ENCODE results near the gene GUCY2C.

GUCY2C gene

DNA sequence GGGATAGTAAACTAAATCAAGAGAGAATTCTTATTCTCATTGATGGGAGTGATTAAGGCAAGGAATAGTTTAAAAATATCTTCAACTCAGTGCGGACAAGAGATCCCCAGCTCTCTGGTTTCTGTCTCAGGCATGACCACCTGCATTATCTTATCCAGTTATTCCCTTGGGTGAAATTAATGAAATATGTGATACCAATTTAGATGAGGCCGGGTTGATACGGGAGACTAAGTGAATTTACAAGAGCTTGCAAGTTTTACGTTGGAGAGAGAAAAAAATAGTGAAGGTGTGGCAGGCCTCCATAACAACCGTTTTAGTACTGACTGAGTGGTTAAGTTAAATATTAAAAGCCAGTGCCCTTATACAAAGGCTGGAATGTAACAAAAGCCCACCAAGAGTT, 67.6 kb downstream of the GUCY2C start:
- no peak overlapping the region for H3K4me3 ChIP-seq (ENCODE audit: low read depth, low read length)
- H3K4me1 ChIP-seq (ENCODE audit: control insufficient read depth, insufficient read depth, low read length) = 0 out of 2 replicates have a peak, but pooled peaks cover 6% of the 10 kb centered on the region
- no peak overlapping the region for H3K9ac ChIP-seq (ENCODE audit: low read depth, low read length)
- no peaks in the 10 kb centered on the region for H3K27me3 ChIP-seq (ENCODE audit: control insufficient read depth, insufficient read depth, low read length)
- no peaks in the 10 kb centered on the region for H3K36me3 ChIP-seq (ENCODE audit: control insufficient read depth, insufficient read depth, low read length)
- peak overlapping the region; percentile 49 for H3K27ac ChIP-seq (ENCODE audit: low read depth, low read length)
- H3K9me3 ChIP-seq (ENCODE audit: control insufficient read depth, insufficient read depth, low read length) = no peaks in the 10 kb centered on the region

DNA sequence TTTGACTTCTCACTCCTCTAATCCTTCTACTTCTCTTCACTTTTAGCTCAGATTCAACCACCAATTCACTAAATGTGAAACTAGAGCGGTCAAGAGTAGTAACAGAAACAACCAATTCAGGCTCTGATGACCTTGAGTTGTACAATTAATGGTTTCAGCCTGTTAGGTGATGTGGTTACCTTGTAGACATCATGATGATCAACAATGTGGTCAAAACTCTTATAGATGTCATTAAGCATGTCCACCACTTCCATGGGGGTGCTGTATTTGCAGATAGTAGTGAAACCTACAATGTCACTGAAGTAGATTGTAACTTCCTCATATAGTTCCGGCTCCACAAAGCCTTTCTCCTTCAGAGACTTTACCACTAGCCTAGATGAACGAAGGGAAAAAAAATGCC, 74.6 kb downstream of the GUCY2C start:
- Histone ChIP-seq H3K4me1 (ENCODE audit: control insufficient read depth, insufficient read depth, low read length) (no peaks in the 10 kb centered on the region), H3K36me3 (ENCODE audit: control insufficient read depth, insufficient read depth, low read length) (no peaks in the 10 kb centered on the region), H3K27ac (ENCODE audit: low read depth, low read length) (no peak overlapping the region), H3K4me3 (ENCODE audit: low read depth, low read length) (no peak overlapping the region), H3K9ac (ENCODE audit: low read depth, low read length) (no peak overlapping the region), H3K9me3 (ENCODE audit: control insufficient read depth, insufficient read depth, low read length) (no peaks in the 10 kb centered on the region), H3K27me3 (ENCODE audit: control insufficient read depth, insufficient read depth, low read length) (no peaks in the 10 kb centered on the region)

DNA sequence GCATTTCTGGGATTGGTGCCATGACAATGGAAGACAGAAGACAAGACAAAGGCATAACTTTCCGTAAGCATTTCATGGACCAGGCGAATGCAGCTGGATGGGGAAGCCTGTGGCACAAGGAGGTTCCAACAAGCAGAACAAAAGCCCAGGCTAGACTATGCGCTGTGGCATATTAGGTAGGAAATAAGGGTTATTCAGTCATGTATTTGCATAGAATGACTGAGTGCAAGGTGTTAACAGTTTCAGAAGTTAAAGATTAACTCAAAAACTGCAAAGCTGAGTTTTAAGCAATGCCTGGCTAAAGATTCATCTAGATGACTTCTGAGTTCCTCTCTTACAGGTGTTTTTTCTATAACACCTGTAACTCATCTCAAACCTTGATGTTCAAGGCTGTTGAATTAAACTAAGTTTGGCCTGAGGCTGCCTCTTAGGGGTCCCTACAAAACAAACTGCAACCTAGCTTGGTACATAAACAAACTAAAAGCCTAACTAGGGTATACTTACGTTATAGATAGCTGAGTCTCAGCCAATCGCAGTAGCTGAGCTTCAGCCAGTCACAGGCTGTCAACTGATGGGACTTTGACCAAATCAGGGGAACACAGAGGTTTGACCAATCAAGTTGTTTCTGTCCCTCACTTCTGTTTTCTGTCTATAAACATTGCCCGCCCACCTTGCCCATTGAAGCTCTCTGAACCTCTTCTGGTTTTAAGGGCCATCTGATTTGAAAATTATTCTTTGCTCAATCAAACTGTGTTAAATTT, 76.5 kb downstream of the GUCY2C start:
- Histone ChIP-seq H3K9me3 (ENCODE audit: control insufficient read depth, insufficient read depth, low read length) (no peaks in the 10 kb centered on the region), H3K4me3 (ENCODE audit: low read depth, low read length) (no peak overlapping the region), H3K4me1 (ENCODE audit: control insufficient read depth, insufficient read depth, low read length) (no peaks in the 10 kb centered on the region), H3K36me3 (ENCODE audit: control insufficient read depth, insufficient read depth, low read length) (no peaks in the 10 kb centered on the region), H3K9ac (ENCODE audit: low read depth, low read length) (no peak overlapping the region), H3K27me3 (ENCODE audit: control insufficient read depth, insufficient read depth, low read length) (no peaks in the 10 kb centered on the region), H3K27ac (ENCODE audit: low read depth, low read length) (no peak overlapping the region)

DNA sequence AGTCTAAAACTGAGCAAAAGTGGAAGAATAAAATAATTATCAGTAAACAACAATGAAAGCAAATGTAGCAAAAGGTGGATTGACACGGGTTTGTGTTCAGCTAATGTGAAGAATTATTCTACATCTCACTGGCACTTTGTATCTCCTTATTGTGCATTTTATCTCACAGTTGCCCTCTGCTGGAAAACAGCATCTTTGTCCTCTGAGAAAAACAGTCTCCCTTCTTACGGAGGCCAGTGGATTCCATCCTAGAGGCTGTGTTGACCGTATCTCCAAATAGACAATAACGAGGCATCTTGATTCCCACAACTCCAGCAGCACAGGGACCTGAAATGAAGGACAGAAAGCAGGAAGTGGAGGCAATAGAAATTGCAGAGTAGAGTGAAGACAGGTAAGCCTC, 77.4 kb downstream of the GUCY2C start:
- no peaks in the 10 kb centered on the region for H3K4me1 ChIP-seq (ENCODE audit: control insufficient read depth, insufficient read depth, low read length)
- H3K36me3 ChIP-seq (ENCODE audit: control insufficient read depth, insufficient read depth, low read length) = no peaks in the 10 kb centered on the region
- H3K27ac ChIP-seq (ENCODE audit: low read depth, low read length) = no peak overlapping the region
- no peak overlapping the region for H3K9ac ChIP-seq (ENCODE audit: low read depth, low read length)
- H3K27me3 ChIP-seq (ENCODE audit: control insufficient read depth, insufficient read depth, low read length) = no peaks in the 10 kb centered on the region
- no peaks in the 10 kb centered on the region for H3K9me3 ChIP-seq (ENCODE audit: control insufficient read depth, insufficient read depth, low read length)
- no peak overlapping the region for H3K4me3 ChIP-seq (ENCODE audit: low read depth, low read length)

DNA sequence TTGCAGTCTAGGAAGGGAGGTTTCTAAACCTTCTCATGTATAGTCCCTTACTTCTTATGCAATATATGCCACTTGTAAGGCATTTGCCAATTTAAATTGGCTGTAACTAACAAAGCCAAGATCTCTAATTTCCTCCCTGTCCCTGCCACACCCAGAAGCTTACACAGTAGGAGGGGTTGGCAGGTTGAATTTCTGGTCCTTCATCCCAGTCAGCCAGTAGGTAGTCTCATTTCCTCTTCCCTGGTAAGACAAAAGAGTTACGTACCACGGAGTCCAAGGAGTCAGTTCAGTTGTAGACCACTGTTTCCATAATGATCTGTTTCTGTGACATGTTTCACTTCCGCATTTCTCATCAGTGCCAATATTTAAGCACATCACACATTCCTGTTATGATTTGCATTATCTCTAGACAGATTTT, 81.7 kb downstream of the GUCY2C start:
- H3K4me3 ChIP-seq (ENCODE audit: low read depth, low read length) = no peak overlapping the region

DNA sequence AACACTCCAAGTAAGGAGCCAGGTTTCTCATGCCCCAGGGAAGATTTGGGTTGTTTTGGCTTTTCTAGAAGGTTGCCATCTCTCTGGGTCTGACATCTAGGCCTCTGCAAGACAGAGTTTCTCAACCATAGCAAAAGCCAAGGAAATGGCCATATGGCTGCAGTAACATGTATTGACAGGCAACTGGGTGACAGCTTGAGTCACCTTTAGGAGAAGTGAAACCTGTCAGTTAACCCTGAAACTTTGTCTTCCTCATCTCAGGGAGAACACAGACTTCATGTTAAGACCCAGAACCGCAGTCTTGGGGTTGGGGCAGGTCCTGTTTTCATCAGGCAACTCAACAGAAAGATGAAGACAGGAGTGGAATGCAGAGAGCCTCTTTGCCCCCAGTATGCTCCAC, 82.7 kb downstream of the GUCY2C start:
- Histone ChIP-seq H3K9ac (ENCODE audit: low read depth, low read length) (no peak overlapping the region), H3K27me3 (ENCODE audit: control insufficient read depth, insufficient read depth, low read length) (no peaks in the 10 kb centered on the region), H3K36me3 (ENCODE audit: control insufficient read depth, insufficient read depth, low read length) (no peaks in the 10 kb centered on the region), H3K9me3 (ENCODE audit: control insufficient read depth, insufficient read depth, low read length) (no peaks in the 10 kb centered on the region), H3K27ac (ENCODE audit: low read depth, low read length) (no peak overlapping the region), H3K4me3 (ENCODE audit: low read depth, low read length) (no peak overlapping the region), H3K4me1 (ENCODE audit: control insufficient read depth, insufficient read depth, low read length) (no peaks in the 10 kb centered on the region)

More for the DNA sequence above, 81.7 kb downstream of the GUCY2C start:
- Histone ChIP-seq H3K36me3 (ENCODE audit: control insufficient read depth, insufficient read depth, low read length) (no peaks in the 10 kb centered on the region), H3K27ac (ENCODE audit: low read depth, low read length) (no peak overlapping the region), H3K27me3 (ENCODE audit: control insufficient read depth, insufficient read depth, low read length) (no peaks in the 10 kb centered on the region), H3K4me1 (ENCODE audit: control insufficient read depth, insufficient read depth, low read length) (no peaks in the 10 kb centered on the region), H3K9ac (ENCODE audit: low read depth, low read length) (no peak overlapping the region), H3K9me3 (ENCODE audit: control insufficient read depth, insufficient read depth, low read length) (no peaks in the 10 kb centered on the region)

DNA sequence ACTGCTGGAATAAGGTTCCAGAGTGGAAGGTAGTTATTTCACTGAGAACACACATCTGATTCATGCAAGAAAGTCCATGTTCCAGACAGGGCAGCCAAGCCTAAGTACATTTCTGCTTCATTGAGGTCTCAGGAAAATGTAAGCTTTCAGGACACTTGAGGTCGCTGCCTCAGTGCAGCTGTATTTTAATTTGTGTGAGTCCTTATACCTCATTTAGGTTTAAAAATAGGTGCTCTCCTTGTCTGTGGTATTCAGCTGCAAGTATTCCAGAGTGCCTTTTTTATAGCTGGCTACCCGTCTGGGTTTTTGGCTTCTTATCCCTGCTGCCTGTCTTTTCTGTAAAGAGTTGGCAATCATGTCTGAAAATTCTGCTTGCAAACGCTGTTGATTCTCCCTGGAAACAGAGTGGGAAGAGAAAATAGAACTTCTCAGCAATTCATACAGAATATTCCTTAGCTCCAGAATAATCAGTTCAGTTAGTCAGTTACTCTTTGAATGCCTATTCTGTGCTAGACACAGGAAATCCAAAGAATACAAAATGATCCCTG, 83.4 kb downstream of the GUCY2C start:
- H3K27me3 ChIP-seq (ENCODE audit: control insufficient read depth, insufficient read depth, low read length) = no peaks in the 10 kb centered on the region
- H3K9ac ChIP-seq (ENCODE audit: low read depth, low read length) = no peak overlapping the region
- H3K4me3 ChIP-seq (ENCODE audit: low read depth, low read length) = no peak overlapping the region
- no peak overlapping the region for H3K27ac ChIP-seq (ENCODE audit: low read depth, low read length)
- no peaks in the 10 kb centered on the region for H3K36me3 ChIP-seq (ENCODE audit: control insufficient read depth, insufficient read depth, low read length)
- H3K9me3 ChIP-seq (ENCODE audit: control insufficient read depth, insufficient read depth, low read length) = 0 out of 2 replicates have a peak, but pooled peaks cover 4% of the 10 kb centered on the region
- no peaks in the 10 kb centered on the region for H3K4me1 ChIP-seq (ENCODE audit: control insufficient read depth, insufficient read depth, low read length)

DNA sequence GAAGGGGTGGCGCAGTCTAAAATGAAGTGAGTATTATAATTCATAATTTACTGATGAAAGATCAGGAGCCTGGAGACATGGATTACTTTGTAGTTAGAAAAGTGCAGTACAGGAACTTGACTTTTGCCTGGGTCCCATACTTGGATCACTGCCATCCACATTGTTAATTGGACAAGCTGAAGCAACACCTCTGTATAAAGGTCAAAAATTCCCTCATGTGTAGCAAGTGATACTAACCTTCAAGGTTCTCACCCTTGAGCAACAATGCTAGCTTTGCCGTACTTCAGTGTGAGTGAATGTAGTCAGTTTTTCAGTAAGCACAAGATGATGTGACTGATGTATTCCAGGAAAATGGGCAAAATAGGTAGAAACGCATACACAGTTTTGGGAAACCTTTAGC, 84.1 kb downstream of the GUCY2C start:
- Histone ChIP-seq H3K4me3 (ENCODE audit: low read depth, low read length) (no peak overlapping the region), H3K4me1 (ENCODE audit: control insufficient read depth, insufficient read depth, low read length) (no peaks in the 10 kb centered on the region), H3K9me3 (ENCODE audit: control insufficient read depth, insufficient read depth, low read length) (0 out of 2 replicates have a peak, but pooled peaks cover 4% of the 10 kb centered on the region), H3K27ac (ENCODE audit: low read depth, low read length) (no peak overlapping the region), H3K27me3 (ENCODE audit: control insufficient read depth, insufficient read depth, low read length) (no peaks in the 10 kb centered on the region), H3K9ac (ENCODE audit: low read depth, low read length) (no peak overlapping the region), H3K36me3 (ENCODE audit: control insufficient read depth, insufficient read depth, low read length) (no peaks in the 10 kb centered on the region)

DNA sequence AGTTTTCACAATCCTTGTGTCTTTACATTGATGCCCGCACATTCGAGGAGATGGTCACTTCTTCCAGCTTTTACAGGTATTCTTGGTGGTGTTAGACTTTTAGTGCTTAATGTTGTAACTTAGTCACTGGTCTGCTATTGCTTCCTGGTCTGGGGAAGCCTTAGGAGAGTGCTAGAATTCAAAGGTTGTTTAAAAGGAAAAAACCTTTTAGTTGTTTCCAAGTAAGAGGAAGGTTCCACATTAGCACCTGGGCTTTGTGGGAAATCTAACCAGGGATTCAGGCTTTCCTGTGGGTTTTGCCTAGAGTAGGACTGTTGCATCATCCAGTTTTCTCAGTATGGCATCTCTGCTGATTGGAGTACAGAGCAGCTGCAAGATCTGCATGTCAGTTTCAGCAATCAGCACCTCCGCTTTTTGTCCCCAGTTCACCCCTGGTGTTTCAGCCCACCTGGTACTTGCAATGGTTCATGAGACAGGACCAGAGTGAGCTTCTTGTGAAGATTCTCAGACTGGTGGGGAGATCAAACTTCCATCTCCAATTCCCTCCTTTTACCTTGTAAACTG, 84.7 kb downstream of the GUCY2C start:
- H3K9me3 ChIP-seq (ENCODE audit: control insufficient read depth, insufficient read depth, low read length) = peaks cover 4% of the 10 kb centered on the region; the same call in 1 of the 2 replicates
- no peak overlapping the region for H3K27ac ChIP-seq (ENCODE audit: low read depth, low read length)
- H3K27me3 ChIP-seq (ENCODE audit: control insufficient read depth, insufficient read depth, low read length) = no peaks in the 10 kb centered on the region
- no peaks in the 10 kb centered on the region for H3K36me3 ChIP-seq (ENCODE audit: control insufficient read depth, insufficient read depth, low read length)
- no peak overlapping the region for H3K4me3 ChIP-seq (ENCODE audit: low read depth, low read length)
- H3K4me1 ChIP-seq (ENCODE audit: control insufficient read depth, insufficient read depth, low read length) = no peaks in the 10 kb centered on the region
- H3K9ac ChIP-seq (ENCODE audit: low read depth, low read length) = no peak overlapping the region

DNA sequence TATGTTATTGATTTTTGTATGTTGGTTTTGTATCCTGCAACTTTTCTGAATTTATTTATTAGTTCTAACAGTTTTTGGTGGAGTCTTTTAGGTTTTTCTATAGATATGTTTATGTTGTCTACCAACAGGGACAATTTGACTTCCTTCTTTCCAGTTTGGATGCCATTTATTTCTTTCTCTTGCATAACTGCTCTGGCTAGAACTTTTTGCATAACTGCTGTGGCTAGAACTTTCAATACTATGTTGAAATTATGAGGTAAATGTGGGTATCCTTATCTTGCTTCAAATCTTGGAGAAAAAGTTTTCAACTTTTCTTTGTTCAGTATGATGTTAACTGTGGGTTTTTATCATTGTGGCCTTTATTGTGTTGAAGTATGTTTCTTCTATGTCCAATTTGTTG, 88.8 kb downstream of the GUCY2C start:
- Histone ChIP-seq H3K9ac (ENCODE audit: low read depth, low read length) (no peak overlapping the region), H3K36me3 (ENCODE audit: control insufficient read depth, insufficient read depth, low read length) (no peaks in the 10 kb centered on the region), H3K27me3 (ENCODE audit: control insufficient read depth, insufficient read depth, low read length) (no peaks in the 10 kb centered on the region), H3K4me1 (ENCODE audit: control insufficient read depth, insufficient read depth, low read length) (no peaks in the 10 kb centered on the region), H3K27ac (ENCODE audit: low read depth, low read length) (no peak overlapping the region), H3K9me3 (ENCODE audit: control insufficient read depth, insufficient read depth, low read length) (peaks cover 11% of the 10 kb centered on the region; the same call in 1 of the 2 replicates), H3K4me3 (ENCODE audit: low read depth, low read length) (no peak overlapping the region)

DNA sequence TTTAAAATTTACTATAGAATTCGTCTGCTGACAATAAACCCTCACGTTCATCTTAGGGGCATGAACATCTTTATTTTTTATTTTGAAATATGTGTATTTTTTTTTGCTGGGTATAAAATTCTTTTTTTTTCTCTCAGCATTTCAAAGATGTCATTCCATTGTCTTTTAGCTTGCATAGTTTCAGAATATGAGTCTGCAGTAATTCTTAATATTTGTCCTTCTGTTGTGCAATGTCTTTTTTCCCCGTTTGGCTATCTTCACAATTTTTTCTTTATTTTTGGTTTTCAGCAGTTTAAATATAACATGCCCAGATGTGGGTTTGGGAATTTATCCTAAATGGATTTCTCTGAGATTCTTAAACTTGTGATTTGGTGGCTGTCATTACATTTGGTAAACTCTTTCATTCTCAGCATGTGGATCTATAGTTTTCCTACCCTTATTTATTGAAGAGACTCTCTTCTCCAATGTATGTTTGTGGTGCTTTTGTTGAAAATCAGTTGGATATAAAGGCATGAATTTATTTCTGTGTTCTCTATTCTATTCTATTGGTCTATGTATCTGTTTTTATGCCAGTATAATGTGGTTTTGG, 90.9 kb downstream of the GUCY2C start:
- Histone ChIP-seq H3K27me3 (ENCODE audit: control insufficient read depth, insufficient read depth, low read length) (no peaks in the 10 kb centered on the region), H3K36me3 (ENCODE audit: control insufficient read depth, insufficient read depth, low read length) (no peaks in the 10 kb centered on the region)

More for the DNA sequence above, 90.9 kb downstream of the GUCY2C start:
- no peak overlapping the region for H3K9ac ChIP-seq (ENCODE audit: low read depth, low read length)
- no peak overlapping the region for H3K4me3 ChIP-seq (ENCODE audit: low read depth, low read length)
- peaks cover 11% of the 10 kb centered on the region; the same call in 1 of the 2 replicates for H3K9me3 ChIP-seq (ENCODE audit: control insufficient read depth, insufficient read depth, low read length)
- H3K4me1 ChIP-seq (ENCODE audit: control insufficient read depth, insufficient read depth, low read length) = no peaks in the 10 kb centered on the region
- no peak overlapping the region for H3K27ac ChIP-seq (ENCODE audit: low read depth, low read length)
